ENCODE measurements around the gene SLC17A5. TPM values are rescaled to one million over a fixed set of nuclear protein-coding genes. Genes with fewer than 3 reads are reported as not detected.

SLC17A5 gene
- total and polyA plus RNA-seq, 9 of the 15 experiments (the other 6 are each of a cell fraction or from before 2014, with no cell fraction given) = 1.3 to 7.2 (median 3.4) TPM

DNA sequence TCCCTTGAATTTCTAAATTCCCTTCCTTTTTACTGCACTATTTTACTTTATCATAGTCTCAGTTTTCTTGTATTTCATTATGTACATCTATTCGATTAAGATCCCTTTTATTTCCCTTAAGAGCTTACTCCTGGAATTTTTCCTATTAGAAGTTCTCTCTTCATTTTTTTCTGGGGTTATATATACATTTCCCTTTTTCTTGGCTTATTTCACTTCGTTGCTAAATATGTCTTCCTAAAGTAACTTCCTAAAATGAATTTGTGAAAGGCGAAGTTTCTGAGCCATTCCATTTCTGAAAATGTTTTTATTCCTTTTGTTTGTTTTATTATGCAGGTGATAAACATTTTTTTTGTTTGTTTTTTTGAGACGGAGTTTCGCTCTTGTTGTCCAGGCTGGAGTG lies 36.3 kb upstream of the SLC17A5 start:
- no peak for ATAC-seq
- intact Hi-C loops (cut with micrococcal nuclease) (no loop called here), in situ Hi-C loops (cut with MboI) (no loop called here)
- H3K27ac ChIP-seq (ENCODE audit: extremely low read depth, low read depth, low read length) = no peak overlapping the region
- H3K27me3 ChIP-seq (ENCODE audit: control insufficient read depth in 2 of 2, insufficient read depth in 2 of 2, low read length in 2 of 2) = peaks cover 0 to 16% of the 10 kb centered on the region in 2 experiments; a peak in 2 of 5 replicates
- no peaks in the 10 kb centered on the region for H4K20me1 ChIP-seq (replicated peaks; ENCODE audit: control insufficient read depth, insufficient read depth, low read length)
- no peak for FAIRE-seq
- H3K36me3 ChIP-seq (ENCODE audit: control insufficient read depth, insufficient read depth, low read length) = no peaks in the 10 kb centered on the region
- BruUV-seq (replicated peaks) = no TSS peak
- H3K9ac ChIP-seq (ENCODE audit: insufficient read depth in 1 of 2, low read depth in 2 of 2, low read length in 2 of 2) = no peak overlapping the region
- ChIA-PET POLR2A (interaction anchor here (1.2 kb wide), 1 partner anchor 10 kb away, joined by 3 read pairs; no protein-coding TSS in a partner anchor), CTCF (ENCODE audit: low intra/inter-chr PET ratio) (no interaction called here)
- no peaks in the 10 kb centered on the region for H3K4me1 ChIP-seq (replicated peaks in 1 of 2; ENCODE audit: control insufficient read depth in 2 of 2, insufficient read depth in 2 of 2, low read length in 2 of 2)
- no peak for DNase-seq (ENCODE audit: extremely low read depth in 1 of 4, low spot score in 3 of 4)
- no peaks in the 10 kb centered on the region for H3K9me3 ChIP-seq (replicated peaks; ENCODE audit: control insufficient read depth, insufficient read depth, low read depth, low read length)
- TF ChIP-seq TAF1 (IDR thresholded peaks at IDR 0.05; ENCODE audit: control insufficient read depth, extremely low read depth, insufficient read depth, low read length, severe bottlenecking) (no peak), MEF2A (IDR thresholded peaks at IDR 0.05; ENCODE audit: control insufficient read depth, low read depth, low read length) (no peak), HDAC1 (IDR thresholded peaks at IDR 0.05) (no peak), RAD51 (IDR thresholded peaks at IDR 0.05; ENCODE audit: borderline replicate concordance, low read depth) (no peak), MAZ (CRISPR knock-in tag; conservative IDR thresholded peaks at IDR 0.05 in 1 of 2, IDR thresholded peaks at IDR 0.05 in 1 of 2) (no peak), ZC3H11A (IDR thresholded peaks at IDR 0.05; ENCODE audit: low read depth, low read length) (no peak), FOXP1 (CRISPR knock-in tag; IDR thresholded peaks at IDR 0.05) (no peak), GTF2E2 (tag; IDR thresholded peaks at IDR 0.05) (no peak), KAT8 (IDR thresholded peaks at IDR 0.05; ENCODE audit: low read depth) (no peak), FOXA3 (CRISPR knock-in tag; conservative IDR thresholded peaks at IDR 0.05 in 1 of 2, IDR thresholded peaks at IDR 0.05 in 1 of 2) (no peak), ZNF583 (CRISPR knock-in tag; IDR thresholded peaks at IDR 0.05) (no peak), NFIC (IDR thresholded peaks at IDR 0.05) (no peak), CBFA2T3 (IDR thresholded peaks at IDR 0.05) (no peak), PHF21A (IDR thresholded peaks at IDR 0.05; ENCODE audit: borderline replicate concordance, low read depth) (no peak), ZFX (CRISPR knock-in tag; IDR thresholded peaks at IDR 0.05) (no peak), HDAC6 (IDR thresholded peaks at IDR 0.05; ENCODE audit: low read depth, low read length) (no peak)
- H3K4me2 ChIP-seq (ENCODE audit: insufficient read depth, low read length) = no peak overlapping the region
- WGBS (ENCODE audit: insufficient coverage, low coverage, missing lambda C conversion rate) = 7% methylated on average over 5 of the region's 5 CpGs
- no peak overlapping the region for H3K4me3 ChIP-seq
- no peaks in the 10 kb centered on the region for H3K79me2 ChIP-seq (ENCODE audit: control insufficient read depth, insufficient read depth, low read length)
- no peak overlapping the region for H2AFZ ChIP-seq (ENCODE audit: low read depth, low read length)
- no peaks in the 10 kb centered on the region for H3K9me1 ChIP-seq (ENCODE audit: control insufficient read depth, insufficient read depth, low read length)

All from K562 (cell line).